GM18873 (cell line): Measurements from ENCODE around the gene PDIA3.
"Not testable (repeated sequence)": the region's sequence is repeated elsewhere in the genome, so short reads cannot be mapped to it uniquely, and the experiment has no call there.

ENCODE experiments used
- ATAC-seq: cut with Tn5 transposase; IDR thresholded peaks from one replicate; pipeline ENCODE4 v1.9.1; 2021; ENCODE audit warnings: mild to moderate bottlenecking, moderate library complexity, moderate number of reproducible peaks; ENCODE audit not compliant: unreplicated experiment, low FRiP score

PDIA3 gene

DNA sequence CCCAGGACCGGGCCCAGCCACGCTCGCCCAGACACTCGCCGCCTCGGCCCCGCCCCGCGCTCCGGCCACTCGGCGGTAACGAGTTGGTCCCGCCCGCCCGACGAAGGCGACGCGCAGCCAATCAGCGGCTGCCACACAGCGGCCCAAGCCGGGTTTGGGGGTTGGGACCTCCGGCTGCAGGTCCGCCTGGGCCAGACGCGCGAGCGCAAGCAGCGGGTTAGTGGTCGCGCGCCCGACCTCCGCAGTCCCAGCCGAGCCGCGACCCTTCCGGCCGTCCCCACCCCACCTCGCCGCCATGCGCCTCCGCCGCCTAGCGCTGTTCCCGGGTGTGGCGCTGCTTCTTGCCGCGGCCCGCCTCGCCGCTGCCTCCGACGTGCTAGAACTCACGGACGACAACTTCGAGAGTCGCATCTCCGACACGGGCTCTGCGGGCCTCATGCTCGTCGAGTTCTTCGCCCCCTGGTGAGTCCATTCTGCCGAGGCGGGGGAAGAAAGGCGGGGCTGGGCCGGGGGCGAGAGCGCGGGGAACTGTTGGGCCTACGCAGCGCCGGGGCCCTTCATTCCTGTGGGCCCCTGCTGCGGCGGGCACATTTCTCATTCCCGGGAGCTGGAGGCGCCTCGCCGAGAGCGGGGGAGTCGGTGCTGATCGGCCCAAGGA, at the start of gene PDIA3:
Gene PDIA3, plus strand, starts transcription at position 194 of the 658 bp plus-strand sequence. Its CDS starts 102 bp downstream, at position 296.
- ATAC-seq = peak; percentile 50

DNA sequence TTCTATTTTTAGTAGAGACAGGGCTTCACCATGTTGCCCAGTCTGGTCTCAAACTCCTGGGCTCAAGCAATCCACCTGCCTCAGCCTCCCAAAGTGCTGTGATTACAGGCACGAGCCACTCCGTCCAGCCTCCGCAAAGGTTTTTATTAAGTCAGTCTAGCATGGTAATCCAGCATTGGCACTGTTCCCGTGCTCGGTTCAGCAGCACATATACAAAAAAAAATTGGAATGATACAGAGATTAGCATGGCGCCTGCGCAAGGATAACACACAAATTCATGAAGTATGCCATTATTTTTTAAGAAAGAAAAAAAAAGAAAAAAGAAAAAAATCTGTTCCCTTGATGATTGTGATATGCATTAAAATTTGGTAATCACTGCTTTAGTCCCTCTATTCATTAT, 44.1 kb upstream of the PDIA3 start:
- no peak for ATAC-seq

DNA sequence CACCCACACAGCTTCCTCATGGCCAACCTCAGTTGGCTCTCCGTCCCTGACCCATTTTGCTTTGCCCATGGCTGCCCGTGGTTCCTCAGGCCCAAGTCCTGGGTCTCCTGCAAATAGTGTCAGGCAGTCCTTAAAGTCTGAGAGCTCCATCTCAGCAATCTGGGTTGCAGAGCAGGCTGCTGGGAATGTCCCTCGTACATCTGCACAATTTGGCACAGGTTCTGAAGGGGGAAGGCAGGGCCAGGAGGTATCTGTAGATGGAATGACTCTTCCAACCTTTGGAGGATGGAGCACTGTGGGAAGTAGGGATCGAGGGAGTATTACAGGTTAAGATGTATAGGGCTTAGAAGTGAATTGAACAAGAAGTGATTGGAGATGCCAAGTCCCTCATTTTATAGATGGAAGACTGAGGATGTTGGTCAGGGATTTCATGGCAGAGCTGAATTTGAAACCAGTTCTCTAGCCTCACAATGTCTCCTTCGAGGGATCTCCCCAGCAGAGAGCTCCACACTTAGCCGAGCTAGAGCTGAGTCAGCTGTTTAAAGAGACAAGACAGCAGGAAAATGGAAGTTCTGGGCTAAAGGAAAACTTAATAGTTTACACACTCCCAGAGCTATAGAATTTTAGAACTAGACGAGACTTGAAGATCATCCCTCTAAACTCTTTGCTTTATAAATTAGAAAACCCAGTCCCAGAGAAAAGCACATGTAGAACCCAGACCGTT, 43.4 kb upstream of the PDIA3 start:
- no peak for ATAC-seq

DNA sequence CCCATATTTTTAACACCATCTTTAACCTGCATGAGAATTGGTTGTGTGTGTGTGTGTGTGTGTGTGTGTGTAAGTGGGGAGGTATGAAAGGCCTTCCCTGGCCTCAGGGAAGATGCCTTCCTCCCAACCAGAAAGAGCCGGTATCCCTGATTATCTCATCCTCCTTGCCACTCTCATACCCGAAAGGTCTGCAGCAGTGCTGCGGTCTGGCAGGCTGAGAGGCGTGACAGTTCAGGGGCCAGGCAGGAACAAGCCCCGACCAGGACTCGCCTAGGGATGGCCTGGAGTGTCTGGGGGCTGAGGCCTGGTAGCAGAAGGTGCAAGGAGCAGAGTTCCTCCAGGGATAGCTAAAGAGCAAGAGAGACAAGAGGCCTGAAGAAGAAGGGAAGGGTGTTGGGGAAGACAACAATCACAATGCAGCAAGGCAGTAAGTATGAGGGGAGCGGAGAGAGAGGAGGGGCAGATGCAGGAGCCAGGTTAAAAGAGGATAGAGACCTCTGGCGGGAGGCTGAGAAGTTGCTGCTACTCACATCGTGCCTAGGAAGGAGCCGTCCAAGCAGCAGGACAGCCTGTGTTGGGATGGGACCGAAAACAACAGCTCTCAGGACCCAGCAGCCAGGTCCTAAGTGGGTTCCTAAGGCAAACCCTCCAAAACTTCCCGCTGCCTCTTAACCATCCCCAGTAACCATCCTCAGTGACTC, 35.7 kb upstream of the PDIA3 start:
- not testable (repeated sequence) for ATAC-seq

DNA sequence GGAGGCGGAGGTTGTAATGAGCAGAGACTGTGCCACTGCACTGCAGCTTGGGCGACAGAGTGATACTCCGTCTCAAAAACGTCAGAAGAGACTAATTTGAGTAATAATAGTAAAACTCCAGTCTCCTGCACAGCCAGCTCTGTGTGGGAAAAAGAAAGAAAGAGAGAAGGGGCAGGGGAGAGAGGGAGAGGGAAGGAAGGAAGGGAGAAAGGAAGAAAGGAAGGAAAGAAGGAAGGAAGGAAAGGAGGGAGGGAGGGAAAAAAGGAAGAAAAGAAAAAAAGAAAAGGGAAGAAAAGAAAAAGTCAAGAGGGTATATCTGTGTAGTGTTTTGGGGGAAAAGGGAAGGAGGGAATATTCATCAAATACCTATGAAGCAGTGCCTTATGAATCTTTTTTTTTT, 23.1 kb upstream of the PDIA3 start:
- ATAC-seq = no peak

DNA sequence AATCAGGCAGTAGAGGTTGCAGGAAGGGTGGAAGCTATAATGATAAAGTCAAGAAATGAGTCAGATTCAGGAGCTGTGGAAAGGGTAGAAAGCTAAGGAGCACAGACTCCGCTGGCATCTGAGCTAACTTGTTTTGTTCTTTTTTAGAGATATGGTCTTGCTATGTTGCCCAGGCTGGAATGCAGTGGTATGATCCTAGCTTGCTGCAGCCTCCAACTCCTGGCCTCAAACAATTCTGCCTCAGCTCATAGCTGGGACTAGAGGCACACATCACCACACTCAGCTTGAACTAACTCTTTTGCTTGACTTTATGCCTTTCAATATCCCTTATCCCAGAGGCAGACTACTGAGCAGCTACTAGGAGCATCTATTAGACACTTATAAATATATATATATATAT, 19.9 kb upstream of the PDIA3 start:
- ATAC-seq = not testable (repeated sequence)

DNA sequence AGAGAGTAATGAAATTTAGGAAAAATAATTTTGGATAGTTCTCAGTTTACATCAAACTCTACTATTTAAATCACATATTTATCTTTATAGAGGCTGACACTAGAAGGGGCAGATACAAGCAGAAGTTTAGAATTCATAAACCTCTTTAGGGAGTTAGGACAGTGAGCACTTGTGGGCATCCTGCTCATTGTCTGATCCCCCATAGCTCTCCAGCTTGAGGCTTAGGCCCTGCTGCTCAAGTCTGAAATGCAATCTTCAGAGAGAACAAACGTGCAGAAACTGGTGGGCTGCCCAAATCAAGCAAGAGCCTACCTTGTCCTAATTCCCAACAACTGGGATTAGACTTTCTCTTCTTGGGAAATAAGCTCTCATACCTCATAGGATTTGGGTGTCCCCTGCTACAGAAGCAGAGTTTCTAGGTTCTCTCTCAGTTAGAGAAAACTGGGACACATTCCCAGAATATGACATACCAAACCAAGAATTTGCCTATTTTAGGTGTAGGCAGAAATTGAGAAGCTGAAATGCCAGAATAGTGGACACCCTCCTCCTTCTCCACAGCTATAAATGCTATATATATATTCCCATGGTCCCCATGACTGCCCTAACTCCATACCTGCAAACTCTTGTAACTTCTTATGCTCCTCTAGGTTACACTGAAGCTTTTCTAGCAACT, 18.0 kb upstream of the PDIA3 start:
- ATAC-seq = not testable (repeated sequence)

DNA sequence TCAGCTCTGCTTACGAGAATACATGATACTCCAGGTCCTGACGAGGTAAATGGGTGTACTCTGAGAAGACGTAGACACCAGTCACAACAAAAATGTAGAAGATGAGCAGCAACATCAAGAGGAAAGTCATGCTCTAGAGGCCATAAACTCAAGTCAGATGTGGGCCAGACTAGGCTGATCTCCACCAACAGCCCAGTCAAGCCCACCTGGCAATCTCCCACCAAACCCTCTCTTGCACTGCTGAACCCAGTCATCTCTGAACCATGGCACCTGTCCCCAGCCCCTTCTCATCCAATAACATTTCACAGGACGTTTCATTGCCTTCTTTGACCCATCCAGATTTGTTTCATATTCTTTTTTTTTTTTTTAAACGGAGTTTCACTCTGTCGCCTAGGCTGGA, 10.8 kb upstream of the PDIA3 start:
- peak; percentile 18 for ATAC-seq

DNA sequence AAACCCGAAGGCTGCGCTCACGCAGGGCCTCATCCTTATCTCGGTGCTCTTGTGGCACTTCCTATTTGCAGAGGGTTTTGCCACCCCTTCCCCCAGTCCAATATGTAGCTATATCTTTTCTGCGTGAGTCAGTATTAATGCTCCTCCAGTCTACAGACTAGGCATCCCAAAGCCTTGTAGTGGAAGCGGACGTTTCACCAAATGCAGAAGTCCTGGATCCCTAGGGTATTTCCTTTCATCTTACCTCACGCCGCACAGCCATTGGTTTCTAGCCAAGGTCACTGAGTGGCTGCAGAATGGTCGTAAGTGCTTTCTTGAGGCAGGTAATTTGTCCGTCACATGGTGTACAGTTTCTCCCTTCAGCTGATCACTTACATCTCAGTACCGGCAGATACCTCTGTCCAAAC, 668 bp downstream of the PDIA3 start:
- ATAC-seq = not testable (repeated sequence)

DNA sequence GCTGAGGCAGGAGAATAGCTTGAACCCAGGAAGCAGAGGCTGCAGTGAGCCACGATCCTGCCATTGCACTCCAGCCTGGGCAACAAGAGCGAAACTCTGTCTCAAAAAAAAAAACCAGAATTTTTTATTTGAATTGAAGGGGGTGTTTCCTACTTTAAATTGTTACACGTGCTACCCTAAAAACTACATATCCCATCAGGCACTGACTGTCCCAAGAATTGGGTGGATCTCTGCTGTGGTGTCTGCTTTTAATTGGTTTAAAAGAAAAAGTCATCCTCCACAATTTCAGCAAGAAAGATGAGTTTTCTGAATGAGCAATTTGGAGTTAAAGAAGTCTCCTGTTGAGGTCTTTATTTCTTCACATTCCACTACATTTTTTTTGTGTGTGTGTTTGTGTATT, 2.1 kb downstream of the PDIA3 start:
- ATAC-seq = no peak

DNA sequence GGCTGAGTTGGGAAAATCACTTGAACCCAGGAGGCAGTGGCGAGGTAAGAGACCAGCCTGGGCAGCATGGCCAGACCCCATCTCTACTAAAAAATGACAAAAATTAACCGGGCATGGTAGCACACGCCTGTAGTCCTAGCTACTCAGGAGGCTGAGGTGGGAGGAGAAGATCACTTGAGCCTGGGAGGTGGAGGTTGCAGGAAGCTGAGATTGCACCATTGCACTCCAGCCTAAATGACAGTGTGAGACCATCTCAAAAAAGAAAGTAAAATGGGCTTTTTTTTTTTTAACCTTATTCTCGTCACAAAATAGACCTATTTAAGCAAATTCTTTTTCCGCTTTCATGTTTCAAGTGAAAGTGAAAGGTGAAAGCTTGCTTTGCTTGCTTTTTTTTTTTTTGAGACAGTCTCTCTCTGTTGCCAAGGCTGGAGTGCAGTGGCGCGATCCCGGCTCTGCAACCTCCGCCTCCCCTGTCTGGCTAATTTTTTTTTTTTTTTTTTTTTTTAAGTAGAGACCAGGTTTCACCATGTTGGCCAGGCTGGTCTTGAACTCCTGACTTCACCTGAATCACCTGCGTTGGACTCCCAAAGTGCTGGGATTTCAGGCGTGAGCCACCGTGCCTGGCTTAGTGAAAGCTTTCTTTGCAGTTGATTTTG, 3.6 kb downstream of the PDIA3 start:
- peak; percentile 52 for ATAC-seq

DNA sequence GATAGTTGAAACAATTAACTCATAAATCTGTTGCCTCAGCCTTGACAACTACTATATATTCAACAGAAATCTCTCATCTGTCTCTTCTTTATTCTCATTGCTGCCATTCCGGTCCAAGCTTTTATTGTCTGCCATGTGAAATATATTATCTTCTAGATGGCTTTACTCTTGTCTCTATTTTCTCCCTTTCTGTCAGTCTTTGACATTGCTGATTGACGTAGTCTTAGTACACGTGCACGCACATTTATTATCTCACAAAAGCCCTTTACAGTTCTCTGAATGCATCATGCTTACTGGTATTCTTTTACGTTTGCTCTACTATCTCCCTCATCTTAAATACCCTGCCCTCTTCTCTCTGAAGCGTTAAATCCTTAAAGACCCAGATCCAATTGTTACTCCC, 5.6 kb downstream of the PDIA3 start:
- ATAC-seq = no peak

DNA sequence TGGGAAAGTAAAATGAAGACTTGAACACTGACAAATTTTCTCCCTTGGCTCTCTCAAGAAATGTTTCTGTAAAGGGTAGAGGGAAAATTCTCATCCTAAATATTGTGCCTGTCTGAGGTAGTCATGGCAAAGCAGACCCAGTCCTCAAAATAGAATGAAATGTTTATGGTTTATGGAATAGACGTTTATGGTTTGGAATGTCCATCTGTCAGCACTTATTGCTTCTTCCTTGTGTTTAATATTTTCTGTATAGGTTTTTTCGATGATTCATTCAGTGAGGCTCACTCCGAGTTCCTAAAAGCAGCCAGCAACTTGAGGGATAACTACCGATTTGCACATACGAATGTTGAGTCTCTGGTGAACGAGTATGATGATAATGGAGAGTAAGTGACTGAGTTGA, 16.6 kb downstream of the PDIA3 start:
- no peak for ATAC-seq

DNA sequence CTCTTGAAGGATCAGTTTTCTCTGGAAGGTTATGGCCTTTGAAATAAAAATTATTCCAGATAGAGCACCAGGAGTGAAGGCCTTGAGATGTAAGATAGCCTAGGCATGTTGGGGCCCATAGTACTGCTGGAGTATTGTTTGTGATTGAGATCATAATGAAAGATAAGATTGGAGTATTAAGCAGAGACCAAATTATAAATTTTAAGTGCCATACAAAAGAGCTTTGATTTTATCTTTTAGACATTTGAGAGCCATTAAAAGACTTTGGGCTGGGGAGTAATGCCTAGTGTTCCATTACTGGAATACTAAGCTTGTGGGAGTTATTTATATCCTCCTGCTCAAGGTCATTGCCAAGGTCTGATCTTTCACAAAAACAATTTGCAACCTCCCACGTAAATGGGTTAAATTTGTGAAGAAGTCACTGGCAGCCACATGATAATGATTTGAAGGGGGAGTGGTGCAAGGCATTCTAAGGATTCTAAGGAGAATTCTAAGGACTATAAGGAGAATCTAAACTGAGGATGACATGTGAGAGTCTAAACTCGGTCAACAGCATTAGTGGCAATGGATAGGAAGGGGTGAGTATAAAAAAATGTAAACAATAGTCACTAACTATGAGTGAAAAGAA, 17.7 kb downstream of the PDIA3 start:
- no peak for ATAC-seq

DNA sequence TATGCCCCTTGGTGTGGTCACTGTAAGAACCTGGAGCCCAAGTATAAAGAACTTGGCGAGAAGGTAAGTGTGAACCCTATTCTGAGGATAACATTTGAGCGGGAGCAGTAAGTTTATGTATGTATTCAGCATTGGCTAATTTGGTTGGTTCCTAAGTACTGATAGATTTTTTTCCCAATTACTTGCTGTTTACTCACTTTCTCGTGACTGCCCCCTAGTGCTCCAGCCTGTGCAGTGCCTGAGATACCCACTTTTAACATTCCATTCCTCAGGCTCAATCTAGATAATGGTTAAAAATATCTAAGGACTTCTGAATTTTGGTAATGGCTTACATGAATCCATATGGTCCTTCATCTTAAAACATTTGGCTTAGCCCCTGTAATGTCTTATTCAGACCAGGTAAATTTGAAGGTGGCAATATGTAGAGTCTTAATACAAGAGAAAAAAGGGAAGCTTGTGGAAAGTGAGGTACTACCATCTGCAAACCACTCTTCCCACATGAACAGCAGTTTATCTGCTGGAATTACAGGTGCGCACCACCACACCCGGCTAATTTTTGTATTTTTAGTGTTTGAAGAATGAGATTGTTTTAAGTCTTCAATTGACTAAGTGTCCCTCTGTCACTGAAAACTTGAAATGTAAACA, 23.5 kb downstream of the PDIA3 start:
- ATAC-seq = no peak

DNA sequence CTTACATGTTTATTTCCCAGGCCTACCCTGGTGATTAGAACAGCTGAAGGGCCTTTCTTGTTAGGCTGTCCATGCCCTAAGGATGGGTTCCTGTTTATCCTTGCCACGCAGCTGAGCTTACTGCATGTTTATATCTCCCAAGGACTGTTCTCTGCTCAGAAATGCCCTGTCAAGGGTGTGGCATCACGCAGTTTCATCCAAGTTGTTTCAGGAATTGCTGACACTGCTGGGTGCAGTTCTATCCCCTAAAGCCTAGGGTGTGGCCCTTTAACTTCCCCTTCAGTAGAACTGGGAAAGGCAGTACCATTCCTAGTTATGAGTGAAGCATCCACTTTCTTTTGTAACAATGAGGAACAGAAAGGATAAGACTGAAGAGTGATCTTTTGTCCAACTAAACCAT, 25.6 kb downstream of the PDIA3 start:
- no peak for ATAC-seq

DNA sequence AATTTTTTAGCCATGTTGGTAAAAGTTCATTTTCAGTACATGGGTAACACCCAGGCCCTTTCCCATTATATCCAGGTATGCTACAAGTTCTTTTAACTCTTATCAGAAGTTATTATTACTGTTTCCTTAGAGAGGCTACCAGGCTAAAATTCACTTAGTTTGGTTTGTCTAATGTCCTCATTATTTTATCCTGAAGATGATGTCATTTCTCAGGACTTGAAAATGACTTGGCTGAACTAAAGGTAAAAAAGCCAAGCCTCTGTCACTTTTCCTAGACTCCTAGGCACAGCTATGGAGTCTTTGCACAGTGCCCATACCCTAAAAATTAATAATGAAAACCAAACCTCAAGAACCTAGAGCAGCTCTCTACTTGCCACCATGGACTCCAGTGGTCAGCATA, 26.4 kb downstream of the PDIA3 start:
- no peak for ATAC-seq

DNA sequence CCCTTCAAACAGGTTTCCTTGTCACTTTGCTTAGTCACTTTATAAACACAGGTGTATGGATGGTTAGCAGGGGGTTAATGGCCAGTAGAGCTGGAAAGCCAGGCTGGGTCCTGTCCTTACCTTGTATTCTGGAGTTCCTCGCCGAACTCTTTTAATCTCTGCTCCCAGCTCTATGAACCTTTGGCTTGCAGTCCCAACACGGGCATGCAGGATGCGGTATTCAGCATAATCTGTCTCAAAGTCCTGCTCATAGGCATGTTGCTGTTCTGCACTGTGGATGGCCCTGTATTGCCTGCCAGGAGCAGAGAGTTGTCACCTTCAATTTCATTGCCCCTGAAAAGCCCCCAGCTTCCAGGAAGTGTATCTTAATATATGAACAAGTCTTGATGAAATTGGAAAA, 27.8 kb downstream of the PDIA3 start:
- no peak for ATAC-seq

DNA sequence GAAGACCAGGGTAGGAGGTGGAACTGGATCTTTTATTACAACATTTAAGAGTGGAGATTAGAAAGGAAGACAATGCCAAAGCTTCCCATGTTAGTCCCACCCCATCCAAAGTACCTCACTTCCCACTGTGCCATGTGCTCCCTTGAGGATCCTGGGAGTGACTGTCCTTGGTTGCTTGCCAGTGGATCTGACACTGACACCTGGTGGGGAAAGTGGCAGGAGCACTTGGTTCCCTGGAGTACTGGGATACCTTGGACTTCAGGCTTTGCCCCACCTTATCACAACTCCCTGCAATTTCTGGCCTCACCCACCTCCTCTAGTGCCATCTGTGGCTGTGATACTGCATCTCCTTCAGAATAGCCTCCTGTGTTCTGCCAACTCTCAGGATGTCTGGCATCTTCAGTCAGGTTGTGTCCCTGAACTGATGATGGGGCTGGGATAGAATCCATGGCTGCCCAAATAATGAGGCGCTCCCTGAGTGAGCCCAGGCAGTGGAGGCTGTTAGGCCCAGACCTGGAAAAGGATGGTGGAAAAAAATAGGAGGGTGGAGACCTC, 29.2 kb downstream of the PDIA3 start:
- no peak for ATAC-seq
